Measurements from ENCODE around the gene HPX.

The HPX gene

GRCh38 chr11:6388748-6389147 lies 52.0 kb downstream of the HPX start:
- DNase-seq (ENCODE audit: low spot score), result no peak
- no peak for TF ChIP-seq CTCF (IDR thresholded peaks at IDR 0.05; ENCODE audit: extremely low read depth, missing control alignments)

- no peak for TF ChIP-seq CTCF (IDR thresholded peaks at IDR 0.05; ENCODE audit: extremely low read depth, missing control alignments)
Observed at GRCh38 chr11:6387811-6388599, 52.8 kb downstream of the HPX start.

GRCh38 chr11:6385046-6385777 lies 55.6 kb downstream of the HPX start:
- TF ChIP-seq CTCF (IDR thresholded peaks at IDR 0.05; ENCODE audit: extremely low read depth, missing control alignments), result no peak
- DNase-seq (ENCODE audit: low spot score), result no peak

More at GRCh38 chr11:6387811-6388599, 52.8 kb downstream of the HPX start:
- DNase-seq (ENCODE audit: low spot score), result no peak

All from GM20000 (cell line).